A549 treated with GW870086 at 1 μM for 4 hours (cell line): ENCODE results near the gene MACF1. TPM values are rescaled to one million over a fixed set of nuclear protein-coding genes. Genes with fewer than 3 reads are reported as not detected.

Experiments used
- total RNA-seq: library from RNA; stranded (reverse); fragments of 200-300 nt; extraction: Qiagen RNA extraction; gene quantifications from 5 replicates; pipeline ENCODE4 v1.2.3, GENCODE V29; 2022; ENCODE audit warnings: low read depth

Gene MACF1, protein sequence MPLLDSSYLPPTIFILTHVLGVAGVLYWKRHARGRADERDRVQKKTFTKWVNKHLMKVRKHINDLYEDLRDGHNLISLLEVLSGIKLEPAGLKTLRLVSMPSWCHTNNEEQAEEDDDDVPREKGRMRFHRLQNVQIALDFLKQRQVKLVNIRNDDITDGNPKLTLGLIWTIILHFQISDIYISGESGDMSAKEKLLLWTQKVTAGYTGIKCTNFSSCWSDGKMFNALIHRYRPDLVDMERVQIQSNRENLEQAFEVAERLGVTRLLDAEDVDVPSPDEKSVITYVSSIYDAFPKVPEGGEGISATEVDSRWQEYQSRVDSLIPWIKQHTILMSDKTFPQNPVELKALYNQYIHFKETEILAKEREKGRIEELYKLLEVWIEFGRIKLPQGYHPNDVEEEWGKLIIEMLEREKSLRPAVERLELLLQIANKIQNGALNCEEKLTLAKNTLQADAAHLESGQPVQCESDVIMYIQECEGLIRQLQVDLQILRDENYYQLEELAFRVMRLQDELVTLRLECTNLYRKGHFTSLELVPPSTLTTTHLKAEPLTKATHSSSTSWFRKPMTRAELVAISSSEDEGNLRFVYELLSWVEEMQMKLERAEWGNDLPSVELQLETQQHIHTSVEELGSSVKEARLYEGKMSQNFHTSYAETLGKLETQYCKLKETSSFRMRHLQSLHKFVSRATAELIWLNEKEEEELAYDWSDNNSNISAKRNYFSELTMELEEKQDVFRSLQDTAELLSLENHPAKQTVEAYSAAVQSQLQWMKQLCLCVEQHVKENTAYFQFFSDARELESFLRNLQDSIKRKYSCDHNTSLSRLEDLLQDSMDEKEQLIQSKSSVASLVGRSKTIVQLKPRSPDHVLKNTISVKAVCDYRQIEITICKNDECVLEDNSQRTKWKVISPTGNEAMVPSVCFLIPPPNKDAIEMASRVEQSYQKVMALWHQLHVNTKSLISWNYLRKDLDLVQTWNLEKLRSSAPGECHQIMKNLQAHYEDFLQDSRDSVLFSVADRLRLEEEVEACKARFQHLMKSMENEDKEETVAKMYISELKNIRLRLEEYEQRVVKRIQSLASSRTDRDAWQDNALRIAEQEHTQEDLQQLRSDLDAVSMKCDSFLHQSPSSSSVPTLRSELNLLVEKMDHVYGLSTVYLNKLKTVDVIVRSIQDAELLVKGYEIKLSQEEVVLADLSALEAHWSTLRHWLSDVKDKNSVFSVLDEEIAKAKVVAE (N-terminal part only)
- total RNA-seq = 30.4 to 41.6 TPM (median 39.2 TPM) in 5 replicates

DNA sequence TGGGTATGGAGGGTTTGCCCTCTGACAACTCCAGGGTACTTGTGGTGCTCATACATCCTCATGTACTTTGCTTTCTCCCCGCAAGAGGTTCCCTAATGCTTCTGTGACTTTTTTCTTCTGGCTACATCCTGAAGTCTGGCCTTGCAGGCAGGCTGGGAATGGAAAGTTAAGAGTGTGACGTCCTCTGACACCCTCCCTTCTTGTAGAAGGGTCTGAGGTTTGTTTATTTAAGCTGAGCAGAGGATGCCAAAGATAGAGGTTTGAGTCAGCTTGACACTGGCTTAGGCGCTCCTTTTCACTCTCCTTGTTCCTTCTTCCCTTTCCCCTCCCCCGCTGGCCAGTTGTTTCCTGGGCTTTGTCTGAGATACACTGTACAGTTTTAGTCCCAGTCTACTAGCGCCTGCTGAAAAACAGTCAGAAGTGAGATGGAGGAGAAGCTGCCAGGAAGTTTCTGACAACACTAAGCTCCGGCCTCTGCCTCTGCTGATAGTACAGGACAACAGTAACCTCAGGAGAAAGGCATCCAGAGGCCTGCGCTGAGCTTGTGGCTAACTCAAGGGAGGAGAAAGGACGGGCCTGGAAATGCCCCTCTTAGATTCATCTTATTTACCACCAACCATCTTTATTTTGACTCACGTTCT is at the start of gene MACF1:
TSS of gene MACF1 (plus strand) at position 255 of the 641 bp plus-strand sequence. CDS start at position 583, 328 bp downstream.

DNA sequence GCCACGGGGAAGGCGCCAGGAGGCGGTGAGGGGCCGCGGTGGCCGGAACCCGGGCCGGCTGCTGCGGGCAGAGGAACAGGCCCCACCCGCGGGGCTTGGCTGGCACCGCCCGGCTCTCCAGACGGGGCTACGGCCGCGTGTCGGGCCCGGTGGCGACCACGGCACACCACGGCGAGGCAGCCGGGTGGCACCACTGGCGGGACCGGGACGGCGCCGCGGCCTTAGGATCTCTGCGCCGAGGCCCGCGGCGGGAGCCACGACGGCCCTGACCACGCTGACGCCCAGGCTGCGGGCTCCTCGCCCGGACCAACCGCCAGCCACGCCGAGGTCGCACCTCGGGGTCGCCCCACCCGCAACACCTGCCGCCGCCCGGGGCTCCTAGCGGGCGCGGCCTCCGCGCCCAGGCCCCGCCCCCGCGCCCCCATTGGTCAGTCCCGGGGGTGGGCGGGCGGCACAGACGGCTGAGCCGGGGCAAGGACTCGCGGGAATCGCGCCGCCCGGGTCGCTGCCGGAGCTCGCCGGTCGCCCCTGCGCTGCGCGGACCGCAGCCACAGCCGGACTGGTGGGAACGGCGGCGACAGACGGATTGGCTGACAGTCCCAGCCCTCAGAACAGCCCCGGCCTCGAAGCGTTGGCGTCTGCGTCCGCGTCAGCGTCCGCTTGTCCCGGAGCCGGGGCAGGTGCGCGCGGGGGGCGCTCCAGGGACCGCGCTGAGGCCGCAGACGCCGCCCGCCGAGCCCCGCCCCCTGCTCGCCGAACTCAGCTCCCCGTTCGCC is 286.8 kb downstream of the MACF1 start, which contains the start of gene BMP8A:
TSS of gene BMP8A (plus strand) at position 491 of the 776 bp plus-strand sequence. CDS start 356 bp downstream, outside the sequence.

Other genes starting within 250 kb of the MACF1 start
- gene AKIRIN1, start 213.4 kb upstream of the MACF1 start, total RNA-seq = 42.4 to 50.3 TPM (median 47.2 TPM) in 5 replicates
- 405 to 581 TPM (median 420 TPM) in 5 replicates for gene NDUFS5, start 178.3 kb upstream of the MACF1 start, total RNA-seq